Fibroblast of mammary gland (primary cell): ENCODE results near the gene AVPR2.

ENCODE experiments used
- DNase-seq: peaks from one replicate; pipeline ENCODE4 v3.0.0-alpha.2; 2010; ENCODE audit warnings: low read depth
- H3K4me3 ChIP-seq: 2 replicates; pipeline ENCODE4 v1.5.1; 2011; ENCODE audit warnings: low read depth, mild to moderate bottlenecking, low read length, moderate library complexity; ENCODE audit not compliant: control insufficient read depth
- CTCF ChIP-seq: conservative IDR thresholded peaks from 2 replicates; pipeline ENCODE4 v1.5.1; 2011; ENCODE audit warnings: low read depth, low read length, inconsistent platforms; ENCODE audit not compliant: control insufficient read depth, insufficient read depth

AVPR2 gene

GRCh38 chrX:153930011-153930910 is 25.8 kb downstream of the AVPR2 start:
- DNase-seq = no peak
- TF ChIP-seq CTCF = no peak
- no peak overlapping the region for H3K4me3 ChIP-seq

GRCh38 chrX:153931151-153931550 is 26.7 kb downstream of the AVPR2 start:
- DNase-seq = no peak
- TF ChIP-seq CTCF = no peak
- no peak overlapping the region for H3K4me3 ChIP-seq

GRCh38 chrX:153931748-153932147 is 27.3 kb downstream of the AVPR2 start:
- no peak overlapping the region for H3K4me3 ChIP-seq
- DNase-seq = no peak
- TF ChIP-seq CTCF = no peak

- no peak for DNase-seq
- no peak overlapping the region for H3K4me3 ChIP-seq
- TF ChIP-seq CTCF = no peak
Measured at GRCh38 chrX:153932220-153932915, 27.9 kb downstream of the AVPR2 start.

DNA sequence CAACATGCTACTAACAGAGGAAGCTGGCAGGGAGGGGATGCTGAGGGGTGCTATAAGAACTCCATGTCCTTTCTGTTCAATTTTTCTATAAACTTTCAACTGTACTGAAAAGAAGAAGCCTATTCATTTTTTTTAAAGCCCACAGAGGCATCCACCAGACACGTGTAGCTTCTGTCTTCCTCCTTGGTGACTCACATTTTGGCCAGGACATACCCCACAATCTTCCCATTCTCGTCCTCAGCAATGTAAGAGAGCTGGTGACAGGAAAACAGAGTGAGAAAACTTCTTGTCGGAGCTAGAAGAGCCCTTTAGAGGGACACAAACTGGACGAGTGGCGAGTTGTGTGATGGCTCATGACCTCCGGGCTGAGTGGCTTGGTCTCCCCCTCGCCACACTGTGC is 29.3 kb downstream of the AVPR2 start:
- H3K4me3 ChIP-seq = peak overlapping the region; percentile 78
- TF ChIP-seq CTCF = no peak
- peak; percentile 67 for DNase-seq

GRCh38 chrX:153934148-153934761 is 29.8 kb downstream of the AVPR2 start:
- TF ChIP-seq CTCF = no peak
- H3K4me3 ChIP-seq = peak overlapping the region; percentile 78
- no peak for DNase-seq
